Activated CD8-positive, alpha-beta memory T cell treated with anti-CD3 and anti-CD28 coated beads for 48 hours (primary cell): ENCODE results near the gene EXOSC3.
"Not testable (repeated sequence)": the region's sequence is repeated elsewhere in the genome, so short reads cannot be mapped to it uniquely, and the experiment has no call there.

Experiments
- DNase-seq, 3 experiments: peaks; one replicate each; pipeline ENCODE4 v3.0.0-alpha.2; 2020; ENCODE audit warnings: low read depth in 2 of 3, low spot score in 2 of 3

The EXOSC3 gene

DNA sequence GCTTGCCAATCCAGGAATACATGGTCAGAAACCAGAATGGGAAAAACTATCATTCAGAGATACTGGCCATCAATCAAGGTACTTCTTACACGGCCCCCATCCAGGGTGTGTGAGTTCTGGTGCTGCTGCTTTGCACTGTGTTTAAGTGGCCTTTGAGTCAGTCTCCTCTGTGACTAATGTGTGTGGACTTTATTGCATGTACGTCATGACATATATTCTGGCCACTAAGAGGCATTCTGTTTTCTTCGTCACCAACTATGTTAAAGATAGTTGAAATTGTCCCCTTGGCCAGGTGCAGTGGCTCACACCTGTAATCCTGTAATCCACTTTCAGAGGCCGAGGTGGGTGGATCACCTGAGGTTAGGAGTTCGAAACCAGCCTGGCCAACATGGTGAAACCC, 8.5 kb downstream of the EXOSC3 start:
- no peak for DNase-seq

DNA sequence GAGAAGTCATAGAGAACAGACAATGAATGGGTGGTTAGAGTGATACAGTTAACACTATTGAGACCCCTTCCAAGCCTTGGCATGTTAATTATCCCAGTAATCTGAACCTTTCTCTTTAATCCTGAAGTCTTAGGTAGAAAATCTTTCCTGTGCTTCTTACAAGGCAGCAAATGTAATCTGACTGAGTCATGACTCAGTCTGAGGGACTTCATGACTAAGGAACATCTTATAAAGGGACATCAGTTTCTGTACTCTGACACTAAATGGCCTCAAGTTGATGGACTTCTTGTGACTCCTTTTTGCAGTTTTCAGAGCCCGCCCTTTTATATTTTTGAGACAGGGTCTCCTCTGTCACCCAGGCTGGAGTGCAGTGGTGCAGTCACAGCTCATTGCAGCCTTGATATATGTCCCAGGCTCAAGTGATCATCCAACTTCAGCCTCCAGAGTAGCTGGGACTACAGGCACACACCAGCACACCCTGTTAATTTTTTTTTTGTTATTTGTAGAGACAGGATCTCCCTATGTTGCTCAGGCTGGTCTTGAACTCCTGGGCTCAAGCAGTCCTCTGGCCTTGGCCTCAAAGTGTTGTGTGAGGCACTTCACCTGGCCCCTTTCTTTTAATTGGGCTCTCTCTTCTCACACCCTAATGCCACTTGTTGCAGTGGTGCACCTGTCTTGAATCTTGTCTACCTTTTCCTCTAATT, 9.5 kb downstream of the EXOSC3 start:
- DNase-seq, result no peak

DNA sequence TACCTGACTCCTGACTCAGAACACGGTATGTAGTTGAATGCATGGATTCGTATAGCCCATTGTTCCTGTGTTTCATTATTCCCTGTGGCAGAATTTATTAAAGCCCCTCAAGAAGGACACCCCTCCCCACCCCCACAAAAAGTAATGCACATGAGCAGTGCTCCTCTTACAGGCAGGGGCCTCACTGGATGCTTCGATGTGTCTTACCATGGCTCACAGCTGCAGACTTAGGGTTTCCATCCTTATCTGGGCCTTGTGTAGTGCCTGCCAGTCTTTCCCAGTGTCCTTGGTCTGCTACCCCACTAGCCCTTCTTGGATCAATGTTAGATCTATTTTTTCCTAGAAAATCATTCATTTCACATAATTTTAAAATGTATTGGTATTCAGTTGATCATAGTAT, 14.9 kb downstream of the EXOSC3 start:
- no peak for DNase-seq

DNA sequence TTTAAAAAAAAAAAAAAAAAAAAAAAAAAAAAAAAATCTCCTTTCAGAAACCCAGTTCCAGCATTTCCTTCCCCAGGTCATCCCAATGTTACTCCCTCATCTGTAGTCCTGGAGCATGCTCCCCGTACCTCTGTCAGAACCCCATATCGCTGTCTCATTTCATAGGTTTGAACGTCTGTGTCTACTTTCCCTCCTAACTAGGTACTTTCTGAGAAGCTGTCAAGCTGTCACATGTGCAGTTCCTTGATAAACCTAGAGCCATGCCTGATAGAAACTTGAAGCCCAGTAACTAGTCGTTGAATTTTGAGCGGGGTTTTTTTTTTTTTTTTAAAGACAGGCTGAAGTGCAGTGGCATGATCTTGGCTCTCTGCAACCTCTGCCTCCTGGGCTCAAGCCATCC, 15.6 kb downstream of the EXOSC3 start:
- no peak for DNase-seq

DNA sequence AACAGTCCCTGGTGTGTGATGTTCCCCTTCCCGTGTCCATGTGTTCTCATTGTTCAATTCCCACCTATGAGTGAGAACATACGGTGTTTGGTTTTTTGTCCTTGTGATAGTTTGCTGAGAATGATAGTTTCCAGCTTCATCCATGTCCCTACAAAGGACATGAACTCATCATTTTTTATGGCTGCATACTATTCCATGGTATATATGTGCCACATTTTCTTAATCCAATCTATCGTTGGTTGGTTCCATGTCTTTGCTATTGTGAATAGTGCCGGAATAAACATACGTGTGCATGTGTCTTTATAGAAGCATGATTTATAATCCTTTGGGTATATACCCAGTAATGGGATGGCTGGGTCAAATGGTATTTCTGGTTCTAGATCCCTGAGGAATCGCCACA, 19.6 kb downstream of the EXOSC3 start:
- not testable (repeated sequence) for DNase-seq

DNA sequence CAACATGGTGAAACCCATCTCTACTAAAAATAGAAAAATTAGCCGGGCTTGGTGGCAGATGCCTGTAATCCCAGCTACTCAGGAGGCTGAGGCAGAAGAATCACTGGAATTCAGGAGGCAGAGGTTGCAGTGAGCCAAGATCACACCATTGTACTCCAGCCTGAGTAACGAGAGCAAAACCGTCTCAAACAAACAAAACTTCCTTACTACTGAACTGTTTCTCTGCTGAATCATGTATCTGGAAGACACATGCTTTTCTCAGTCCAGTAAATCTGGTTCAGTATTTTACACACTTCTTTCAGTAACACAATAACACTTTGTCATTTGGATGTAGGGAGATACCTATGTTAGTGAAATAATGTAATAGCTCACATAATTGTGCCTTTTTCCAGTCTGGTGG, 23.4 kb downstream of the EXOSC3 start:
- no peak for DNase-seq

DNA sequence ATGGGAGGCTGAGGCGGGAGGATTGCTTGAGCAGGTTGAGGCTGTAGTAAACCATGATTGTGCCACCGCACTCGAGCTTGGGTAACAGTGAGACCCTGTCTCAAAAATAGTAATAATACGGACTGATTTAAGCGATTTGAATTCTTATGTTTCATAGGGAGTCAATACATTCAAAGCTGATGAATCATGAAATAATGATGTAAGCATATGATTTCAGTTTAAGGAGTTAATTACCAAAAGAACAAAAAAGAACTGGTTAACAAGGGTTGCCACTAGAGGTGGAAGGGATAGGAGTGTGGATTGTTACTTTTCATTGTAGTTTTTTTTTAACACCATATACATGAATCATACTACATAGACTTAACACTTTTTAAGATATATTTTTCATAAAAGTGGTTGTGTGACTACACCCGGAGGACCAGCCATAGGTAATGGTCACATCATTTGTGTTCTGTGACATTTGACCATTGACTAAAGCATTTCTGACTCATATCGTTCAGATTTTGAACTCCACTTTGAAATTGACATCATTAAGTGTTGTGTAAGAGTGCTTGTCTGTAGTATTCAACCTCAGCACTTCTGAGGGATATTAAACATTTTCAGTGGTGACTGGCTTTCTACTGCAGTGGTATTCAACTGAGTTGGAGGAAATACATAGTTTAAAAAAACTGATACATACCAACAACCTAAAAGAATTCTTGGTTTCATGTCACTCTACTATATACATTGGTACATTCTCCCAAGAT, 24.3 kb downstream of the EXOSC3 start:
- no peak for DNase-seq

DNA sequence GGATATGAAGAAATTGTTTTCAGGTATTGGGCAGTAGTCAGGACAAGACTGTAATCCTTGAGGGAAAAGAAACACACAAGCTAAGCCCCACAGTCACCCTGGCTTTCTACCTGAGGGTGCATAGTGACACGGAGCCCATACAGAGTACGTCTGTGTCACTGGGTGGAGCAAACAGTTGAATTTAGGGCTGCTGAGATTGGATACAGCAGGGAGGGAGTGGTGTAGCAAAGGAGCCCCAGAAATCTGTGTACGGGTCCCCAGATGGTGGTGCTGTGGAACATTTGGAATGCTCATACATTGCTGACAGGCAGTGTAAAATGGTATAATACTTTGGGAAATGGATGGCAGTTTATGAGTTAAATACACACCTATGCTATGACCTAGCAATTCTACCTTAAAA, 26.1 kb downstream of the EXOSC3 start:
- DNase-seq, result no peak

DNA sequence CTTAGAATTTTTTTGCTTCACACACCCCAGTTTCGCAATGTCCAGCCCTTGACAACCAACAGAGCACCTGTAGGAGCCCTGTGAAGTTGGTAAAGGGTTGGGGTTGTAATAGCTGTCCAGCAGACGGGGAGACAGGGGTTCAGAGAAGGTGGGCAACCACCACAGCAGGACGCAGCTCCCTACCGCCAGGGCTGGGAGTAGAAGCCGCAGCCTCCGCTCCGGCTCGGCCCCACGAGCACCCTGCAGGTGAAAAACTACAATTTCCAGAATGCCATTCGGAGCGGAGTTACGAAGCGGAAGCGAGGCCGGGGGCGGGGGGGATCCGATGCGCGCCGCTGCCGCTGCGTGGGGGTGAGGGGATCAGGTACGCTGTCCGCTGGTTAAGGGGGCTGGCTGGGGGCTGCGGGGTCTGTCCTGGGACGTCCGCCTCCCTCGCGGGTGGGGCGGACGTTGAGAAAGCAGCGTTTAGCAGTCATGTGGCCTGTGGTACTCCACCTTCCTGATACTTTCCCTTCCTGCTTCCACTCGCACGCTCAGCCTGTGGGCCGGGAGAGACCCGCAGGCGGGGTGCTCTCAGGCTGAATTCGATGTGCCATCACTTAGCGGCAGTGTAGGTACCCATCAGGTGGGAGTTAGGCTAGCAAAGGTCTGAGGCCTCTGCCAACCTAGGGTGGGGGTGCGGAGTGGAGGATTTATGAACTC, 31.2 kb downstream of the EXOSC3 start, which contains the start of gene TRMT10B:
Gene TRMT10B (plus strand): TSS at position 317 of the 702 bp plus-strand sequence. CDS start 8,127 bp downstream, outside the sequence.
- DNase-seq, result peak; percentile 48 to 58 (median 49)

DNA sequence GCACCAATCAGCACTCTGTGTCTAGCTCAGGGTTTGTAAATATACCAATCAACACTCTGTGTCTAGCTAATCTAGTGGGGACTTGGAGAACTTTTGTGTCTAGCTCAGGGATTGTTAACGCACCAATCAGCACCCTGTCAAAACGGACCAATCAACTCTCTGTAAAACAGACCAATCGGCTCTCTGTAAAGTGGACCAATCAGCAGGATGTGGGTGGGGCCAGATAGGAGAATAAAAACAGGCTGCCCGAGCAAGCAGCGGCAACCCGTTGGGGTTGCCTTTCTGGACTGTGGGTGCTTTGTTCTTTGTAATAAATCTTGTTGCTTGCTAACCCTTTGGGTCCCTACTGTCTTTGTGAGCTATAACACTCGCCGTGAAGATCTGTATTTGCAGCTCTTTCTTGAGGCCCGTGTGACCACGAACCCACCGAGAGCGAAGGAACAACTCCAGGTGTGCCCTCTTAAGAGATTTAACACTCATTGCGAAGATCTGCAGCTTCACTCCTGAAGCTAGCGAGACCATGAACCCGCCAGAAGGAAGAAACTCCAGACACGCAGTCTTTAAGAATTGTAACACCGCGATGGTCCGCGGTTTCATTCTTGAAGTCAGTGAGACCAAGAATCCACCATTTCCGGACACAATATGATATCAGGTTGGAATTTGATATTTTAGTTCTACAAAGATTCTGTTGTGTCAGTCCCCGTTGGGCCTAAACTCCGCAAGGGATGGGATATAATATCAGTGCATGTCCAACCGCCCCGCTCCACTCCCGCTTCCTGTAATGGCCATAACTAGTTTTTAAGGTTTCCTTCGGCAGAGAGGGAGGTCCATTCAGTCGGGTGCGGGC, 32.0 kb downstream of the EXOSC3 start:
- DNase-seq, result no peak

DNA sequence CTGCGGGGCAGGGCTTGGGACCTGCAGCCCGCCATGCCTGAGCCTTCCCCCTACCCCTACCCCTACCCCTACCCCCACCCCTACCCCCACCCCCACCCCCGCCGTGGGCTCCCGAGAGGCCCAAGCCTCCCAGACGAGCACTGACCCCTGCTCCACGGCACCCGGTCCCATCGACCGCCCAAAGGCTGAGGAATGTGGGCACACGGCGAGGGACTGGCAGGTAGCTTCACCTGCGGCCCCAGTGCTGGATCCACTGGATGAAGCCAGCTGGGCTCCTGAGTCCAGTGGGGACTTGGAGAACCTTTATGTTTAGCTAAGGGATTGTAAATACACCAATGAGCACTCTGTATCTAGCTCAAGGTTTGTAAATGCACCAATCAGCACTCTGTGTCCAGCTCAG, 32.8 kb downstream of the EXOSC3 start:
- DNase-seq, result not testable (repeated sequence)

DNA sequence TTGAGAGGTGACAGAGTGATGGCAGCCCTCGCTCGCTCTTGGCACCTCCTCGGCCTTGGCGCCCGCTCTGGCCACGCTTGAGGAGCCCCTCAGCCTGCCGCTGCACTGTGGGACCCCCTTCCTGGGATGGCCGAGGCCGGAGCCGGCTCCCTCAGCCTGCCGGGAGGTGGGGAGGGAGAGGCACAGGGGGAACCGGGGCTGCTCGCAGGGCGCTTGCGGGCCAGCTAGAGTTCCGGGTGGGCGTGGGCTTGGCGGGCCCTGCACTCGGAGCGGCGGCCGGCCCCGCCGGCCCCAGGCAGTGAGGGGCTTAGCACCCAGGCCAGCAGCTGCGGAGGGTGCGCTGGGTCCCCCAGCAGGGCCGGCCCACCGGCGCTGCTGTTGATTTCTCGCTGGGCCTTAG, 33.2 kb downstream of the EXOSC3 start:
- DNase-seq, result not testable (repeated sequence)

DNA sequence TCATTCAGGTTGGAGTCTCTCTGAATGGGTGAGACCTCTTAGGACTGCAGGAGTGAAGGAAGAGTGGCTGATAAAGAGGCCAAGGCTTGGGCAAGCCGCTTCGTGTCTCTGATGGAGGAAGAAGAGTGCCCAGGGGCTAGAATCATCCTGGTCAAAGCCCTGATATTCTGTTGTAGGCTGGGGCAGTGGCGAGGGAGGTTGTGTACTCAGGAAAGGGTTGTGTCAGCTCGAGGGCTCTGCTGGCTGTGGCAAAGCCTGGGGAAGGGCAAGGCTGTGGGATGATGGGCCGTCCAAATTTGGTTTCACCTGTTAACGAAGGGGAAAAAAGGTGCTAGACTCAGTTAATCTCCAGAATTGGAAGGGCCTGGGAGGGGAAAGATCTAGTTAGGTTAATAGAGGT, 33.7 kb downstream of the EXOSC3 start:
- no peak for DNase-seq

DNA sequence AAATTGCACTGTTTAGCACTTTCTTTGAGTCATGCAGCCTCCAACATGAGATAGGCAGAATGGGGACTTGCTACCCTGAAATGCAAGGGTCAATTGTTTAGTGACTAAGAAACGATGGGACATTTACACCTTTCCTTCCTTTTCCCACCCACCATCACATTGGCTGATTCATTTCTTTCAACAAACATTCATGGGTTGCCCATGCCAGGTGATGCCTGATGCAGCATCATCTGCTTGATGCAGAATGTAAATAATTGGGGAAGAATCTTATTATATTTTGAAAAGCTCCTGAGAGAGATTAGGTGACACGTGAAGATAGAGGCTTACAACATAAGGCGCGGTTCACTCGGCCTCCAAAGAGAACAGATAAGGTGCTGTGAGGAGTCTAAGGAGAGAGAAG, 35.7 kb downstream of the EXOSC3 start:
- DNase-seq, result no peak

DNA sequence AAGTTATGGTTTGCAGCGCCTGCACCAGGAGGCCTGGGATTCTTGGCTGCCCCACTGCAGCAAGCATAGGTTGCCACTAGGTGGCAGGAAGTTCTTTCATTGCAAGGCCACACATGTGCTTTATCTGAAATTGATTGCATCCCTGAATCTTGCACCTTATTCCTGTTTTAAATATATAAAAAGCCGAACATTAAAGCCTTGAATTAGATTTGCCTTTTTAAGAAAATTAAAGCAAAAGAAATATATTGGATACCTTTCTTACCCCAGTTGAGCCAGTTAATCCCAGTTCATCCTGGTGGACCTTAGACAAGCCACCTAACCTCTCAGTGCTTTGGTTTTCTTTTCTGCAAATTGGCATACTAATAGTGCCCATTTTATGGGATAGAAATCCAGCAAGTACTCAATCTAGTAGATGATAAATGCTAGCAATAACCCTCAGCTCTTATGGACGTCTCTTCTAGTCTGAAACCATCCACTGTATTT, 37.6 kb downstream of the EXOSC3 start:
- DNase-seq, result peak in 2 of 3 experiments; percentile 24 to 36

DNA sequence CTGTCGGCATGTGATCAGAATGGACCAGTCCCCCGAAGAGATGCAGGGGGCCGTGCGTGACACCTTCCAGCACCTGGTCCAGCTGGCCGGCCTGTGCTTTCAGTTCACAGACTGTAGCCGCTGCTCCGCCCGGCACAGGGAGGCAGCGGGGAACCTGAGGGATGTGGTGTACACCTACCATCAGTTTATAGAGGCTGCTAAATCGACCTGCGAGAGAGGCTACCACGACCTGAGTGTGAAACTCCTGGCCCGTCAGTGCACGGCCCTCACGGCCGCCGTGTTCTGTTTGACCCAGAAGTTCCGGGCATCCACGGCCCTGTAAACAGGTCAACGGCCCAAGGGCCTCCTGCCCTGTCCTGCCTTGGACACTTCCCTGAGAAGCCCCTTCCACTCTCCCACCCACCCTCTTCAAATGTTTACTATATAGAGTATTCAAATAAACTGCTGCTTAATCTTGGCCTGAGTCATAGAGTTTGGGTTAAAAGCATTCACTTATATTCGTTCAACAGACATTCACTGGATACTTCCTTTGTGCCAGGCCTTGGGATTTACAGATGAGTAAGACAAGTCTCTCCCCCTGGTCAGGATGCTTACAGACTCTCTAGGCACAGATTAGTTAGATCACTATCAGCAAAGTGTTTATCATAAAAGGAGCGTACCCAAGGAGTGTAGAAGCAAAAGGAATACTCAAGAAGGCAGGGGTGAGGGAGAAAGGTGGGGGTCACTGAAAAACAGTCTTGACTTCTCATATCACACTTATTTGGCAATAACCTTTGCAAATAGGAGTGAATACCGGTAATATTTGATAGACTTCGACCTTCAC, 38.2 kb downstream of the EXOSC3 start:
- DNase-seq, result no peak

DNA sequence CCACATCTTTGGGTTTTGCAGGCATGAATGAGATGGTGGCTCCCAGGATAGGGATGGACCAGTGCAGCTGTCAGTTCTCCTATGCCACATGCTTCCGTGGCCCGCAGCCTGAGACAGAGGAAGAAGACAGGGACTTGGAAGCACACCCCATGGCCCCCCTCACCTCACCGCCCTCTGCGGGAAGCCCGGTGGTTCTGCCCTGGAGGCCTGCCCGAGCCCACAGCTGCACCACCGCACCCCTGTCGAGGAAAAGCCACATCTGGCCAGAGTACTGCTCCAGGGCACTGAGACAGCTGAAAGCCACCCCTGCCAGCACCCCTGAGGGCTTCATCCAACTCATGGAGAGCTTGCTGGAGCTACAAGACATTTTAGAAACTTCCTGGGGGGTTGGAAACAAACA, 38.9 kb downstream of the EXOSC3 start:
- DNase-seq, result no peak

DNA sequence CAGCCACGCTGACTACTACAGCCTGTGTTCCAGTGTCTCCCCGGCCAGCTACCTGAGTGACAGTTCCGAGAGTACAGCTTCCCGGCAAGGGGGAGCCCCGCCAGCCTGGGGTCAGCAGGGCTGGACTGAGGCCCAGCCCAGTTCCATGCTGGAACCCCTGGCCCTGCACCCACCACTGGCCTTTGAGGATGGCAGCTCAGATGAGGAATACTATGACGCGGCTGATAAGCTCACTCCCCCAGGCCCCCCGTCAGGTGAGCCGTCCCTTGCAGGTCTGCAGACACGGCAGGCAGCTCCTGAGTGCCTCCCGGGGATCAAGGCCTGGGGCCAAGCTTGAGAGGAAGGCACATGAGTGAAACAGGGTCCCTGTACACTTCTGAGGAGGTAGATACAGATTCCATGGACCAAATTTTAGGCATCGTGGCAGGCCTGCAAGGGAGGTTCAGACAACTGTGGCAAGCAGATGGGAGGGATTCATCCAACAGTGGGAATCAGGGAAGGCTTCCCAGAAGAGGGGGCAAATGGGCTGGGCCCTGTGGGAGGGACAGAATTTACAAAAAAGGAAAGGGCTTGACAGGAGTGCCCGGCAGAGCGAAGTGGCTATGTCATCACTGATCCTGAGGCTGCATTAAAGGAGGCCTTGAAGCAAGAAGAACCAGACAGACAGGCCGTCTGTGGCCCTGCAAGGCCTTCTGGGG, 44.1 kb downstream of the EXOSC3 start:
- no peak for DNase-seq

DNA sequence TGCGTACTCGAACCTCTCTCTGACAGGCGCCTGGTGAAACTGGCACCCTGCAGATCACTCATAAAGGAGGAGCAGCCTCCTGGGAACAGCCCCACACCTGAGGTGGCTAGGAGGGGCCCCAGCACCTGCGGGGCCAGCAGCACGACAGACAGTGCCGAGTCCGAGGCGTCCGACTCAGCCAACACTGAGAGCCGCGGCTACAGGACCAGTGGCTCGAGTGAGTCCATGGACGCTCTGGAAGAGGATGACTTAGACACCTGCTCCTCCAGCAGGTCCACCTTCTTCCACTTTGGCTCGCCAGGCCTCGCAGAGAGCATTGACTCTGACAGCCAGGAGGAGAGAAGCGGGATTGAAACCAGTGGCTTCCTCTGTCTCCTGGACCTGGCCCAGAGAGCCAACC, 44.7 kb downstream of the EXOSC3 start:
- no peak for DNase-seq

DNA sequence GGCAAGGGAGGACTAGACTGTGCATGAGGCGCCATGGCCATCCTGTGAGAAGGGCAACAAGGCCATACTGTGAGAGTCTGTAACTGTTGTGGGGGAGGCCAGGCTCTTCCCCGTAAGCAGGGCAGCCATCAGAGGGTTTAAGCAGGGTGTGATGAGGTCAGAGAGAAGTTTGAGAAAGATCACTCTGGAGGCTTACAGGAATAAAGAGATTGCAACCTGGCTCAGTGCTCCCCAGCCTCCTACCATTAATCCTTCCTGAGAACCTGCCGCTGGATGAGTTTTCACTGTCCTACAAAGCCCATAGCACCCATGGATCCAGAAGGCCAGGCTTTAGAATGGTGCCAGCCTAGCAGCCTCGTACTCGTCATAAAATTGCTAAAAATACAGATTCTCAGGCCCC, 45.6 kb downstream of the EXOSC3 start:
- DNase-seq, result no peak
